NOMO-1 (cell line): ENCODE data around the gene PRKCE.

Source experiments
- DNase-seq, 2 experiments: peaks; one replicate each; lab custom pipeline; 2025; ENCODE audit not compliant: unreplicated experiment in 2 of 2; lab: John Stamatoyannopoulos, UW

PRKCE gene

GRCh38 chr2:46170611-46171350 is 519.3 kb downstream of the PRKCE start:
- no peak for DNase-seq

DNA sequence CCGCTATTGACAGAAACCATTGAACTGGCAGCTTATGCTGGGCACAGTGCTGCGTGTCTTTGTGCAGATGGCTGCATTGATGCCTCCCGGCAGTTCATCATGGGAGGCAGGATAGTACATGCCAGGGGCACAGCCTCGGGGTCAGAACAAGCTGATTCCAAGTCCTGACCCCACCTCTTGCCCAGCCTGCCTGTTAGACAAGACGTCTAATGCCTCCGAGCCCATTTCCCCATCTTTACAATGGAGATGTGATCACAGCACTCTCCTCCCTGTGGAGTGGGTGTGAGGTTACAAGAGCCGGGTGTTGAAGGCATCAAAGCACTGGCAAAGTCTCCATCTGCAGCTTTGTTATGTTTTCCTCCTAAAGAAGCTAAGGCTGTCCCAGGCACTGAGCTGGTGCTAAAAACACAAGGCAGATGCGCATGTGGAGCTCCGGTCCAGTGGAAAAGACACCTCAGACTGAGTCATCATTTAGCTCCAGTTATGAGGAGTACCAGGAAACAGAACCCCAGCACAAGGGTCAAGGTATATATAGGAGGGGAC is 520.0 kb downstream of the PRKCE start:
- no peak for DNase-seq

DNA sequence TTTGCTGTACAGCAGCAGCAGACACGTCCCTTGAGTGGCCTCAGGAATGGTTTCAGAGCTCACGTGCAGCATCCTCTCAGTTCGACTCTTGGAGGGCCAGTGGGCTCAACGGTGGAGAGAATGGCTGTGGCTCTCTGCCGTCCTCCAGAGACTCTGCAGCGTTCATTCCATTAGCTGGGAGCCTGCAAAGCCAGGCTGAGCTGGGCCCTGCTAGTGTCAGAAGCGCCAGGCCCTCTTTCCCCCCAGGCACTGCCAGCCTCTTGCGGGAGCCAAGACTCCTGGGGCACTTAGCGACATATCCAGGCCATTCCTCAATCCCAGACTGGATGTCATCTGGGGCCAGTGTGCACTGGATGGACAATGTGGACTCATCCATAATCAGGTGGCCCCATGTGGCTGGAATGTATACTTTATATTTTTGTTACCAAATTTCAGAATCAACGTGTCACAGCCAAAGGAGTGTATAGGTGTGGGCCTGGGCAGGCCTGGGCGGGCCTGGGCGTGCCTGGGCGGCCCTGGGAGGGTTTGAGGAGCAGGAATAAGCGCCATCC is 520.6 kb downstream of the PRKCE start:
- no peak for DNase-seq

- DNase-seq, result no peak
Observed at GRCh38 chr2:46173030-46173429, 521.6 kb downstream of the PRKCE start.

GRCh38 chr2:46173636-46174250 is 522.3 kb downstream of the PRKCE start:
- DNase-seq, result no peak

DNA sequence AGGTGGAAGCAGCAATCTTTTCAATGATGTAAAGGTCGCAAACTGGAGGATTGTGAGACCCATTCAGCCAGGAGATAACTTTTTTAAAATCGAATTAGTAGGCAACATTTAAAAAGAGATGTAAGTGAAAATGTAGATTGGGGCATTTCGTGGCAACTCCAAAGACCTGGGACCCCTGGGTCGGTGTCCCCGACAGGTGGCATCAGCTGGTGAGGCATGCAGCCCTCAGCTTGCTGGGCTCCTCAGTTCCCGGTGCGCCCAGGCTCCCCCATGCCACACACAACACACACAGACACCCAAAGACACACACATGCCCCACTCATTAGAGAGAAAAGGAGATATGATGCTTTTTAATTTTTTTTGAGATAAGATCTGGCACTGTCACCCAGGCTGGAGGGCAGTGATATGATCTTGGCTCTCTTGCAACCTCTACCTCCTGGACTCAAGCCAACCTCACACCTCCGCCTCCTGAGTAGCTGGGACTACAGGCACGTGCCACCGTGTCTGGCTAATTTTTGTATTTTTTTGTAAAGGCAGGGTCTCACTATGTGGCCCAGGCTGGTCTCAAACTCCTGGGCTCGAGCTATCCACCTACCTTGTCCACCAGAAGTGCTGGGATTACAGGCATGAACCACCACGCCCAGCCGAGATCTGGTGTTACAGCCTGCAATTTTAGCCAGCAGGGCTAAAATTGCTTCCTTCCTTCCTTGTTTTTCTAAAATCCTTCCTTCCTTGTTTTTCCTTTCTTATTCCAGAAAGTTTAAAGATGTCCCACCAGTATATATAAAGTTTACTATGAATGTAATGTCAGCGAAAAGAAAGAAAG is 523.1 kb downstream of the PRKCE start:
- DNase-seq, result no peak

DNA sequence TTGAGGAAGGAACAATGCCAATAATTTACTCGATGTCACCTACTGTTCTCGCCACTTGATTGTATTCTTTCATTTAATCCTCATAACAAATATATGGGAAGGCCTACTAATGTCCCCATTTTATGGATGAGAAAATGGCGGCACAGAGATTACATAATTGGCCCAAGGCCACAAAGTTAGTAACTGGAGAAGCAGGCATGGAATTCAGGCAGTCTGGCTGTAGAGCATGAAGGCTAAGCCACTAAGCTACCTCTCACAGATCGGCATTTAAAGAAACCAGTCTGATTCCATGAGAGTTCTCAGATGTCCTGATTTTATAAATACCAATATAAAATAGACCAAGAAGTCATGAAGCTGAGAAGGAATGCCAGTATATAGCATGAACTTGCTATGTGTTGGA is 523.9 kb downstream of the PRKCE start:
- no peak for DNase-seq

GRCh38 chr2:46177461-46178089 is 526.1 kb downstream of the PRKCE start:
- no peak for DNase-seq

GRCh38 chr2:46179037-46179621 is 527.7 kb downstream of the PRKCE start:
- DNase-seq, result peak in 1 of 2 experiments; percentile 15

DNA sequence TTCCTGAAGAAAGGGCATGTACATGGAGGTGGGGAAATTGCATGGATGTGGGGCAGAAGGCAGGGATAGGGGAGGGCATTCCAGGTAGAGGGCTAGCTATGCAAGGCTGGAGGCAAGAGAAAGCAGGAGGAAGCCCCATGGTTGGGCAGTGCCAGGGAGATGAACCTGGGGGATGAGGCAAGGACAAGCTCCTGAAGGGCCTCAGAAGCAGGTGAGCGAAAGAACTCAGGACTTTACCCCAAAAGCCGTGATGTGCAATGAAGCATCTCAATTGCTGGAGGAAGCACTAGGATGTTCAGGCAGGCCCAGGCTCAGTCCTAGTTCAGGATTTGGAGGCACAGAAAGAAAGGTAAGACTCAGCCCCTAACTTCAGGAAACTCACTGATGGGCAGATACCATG is 528.7 kb downstream of the PRKCE start:
- no peak for DNase-seq

DNA sequence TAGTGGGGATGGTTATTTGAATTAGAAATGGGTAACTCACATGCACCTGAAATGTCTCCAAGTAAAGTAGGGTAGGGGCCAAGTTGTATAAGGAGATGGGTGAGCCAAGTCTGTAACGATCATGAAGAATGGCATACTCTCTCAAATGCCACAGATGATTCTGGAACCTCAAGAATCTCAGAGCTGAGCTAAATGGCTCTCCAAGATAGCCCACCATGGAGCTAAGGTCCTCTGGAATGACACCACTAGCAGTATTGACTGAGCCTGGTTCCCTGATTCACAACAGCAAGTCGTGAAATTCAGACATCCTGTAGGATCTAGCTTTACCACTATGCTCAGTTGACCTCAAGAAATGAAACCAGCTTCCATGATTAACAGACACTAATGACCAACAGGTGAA is 529.8 kb downstream of the PRKCE start:
- DNase-seq, result no peak

DNA sequence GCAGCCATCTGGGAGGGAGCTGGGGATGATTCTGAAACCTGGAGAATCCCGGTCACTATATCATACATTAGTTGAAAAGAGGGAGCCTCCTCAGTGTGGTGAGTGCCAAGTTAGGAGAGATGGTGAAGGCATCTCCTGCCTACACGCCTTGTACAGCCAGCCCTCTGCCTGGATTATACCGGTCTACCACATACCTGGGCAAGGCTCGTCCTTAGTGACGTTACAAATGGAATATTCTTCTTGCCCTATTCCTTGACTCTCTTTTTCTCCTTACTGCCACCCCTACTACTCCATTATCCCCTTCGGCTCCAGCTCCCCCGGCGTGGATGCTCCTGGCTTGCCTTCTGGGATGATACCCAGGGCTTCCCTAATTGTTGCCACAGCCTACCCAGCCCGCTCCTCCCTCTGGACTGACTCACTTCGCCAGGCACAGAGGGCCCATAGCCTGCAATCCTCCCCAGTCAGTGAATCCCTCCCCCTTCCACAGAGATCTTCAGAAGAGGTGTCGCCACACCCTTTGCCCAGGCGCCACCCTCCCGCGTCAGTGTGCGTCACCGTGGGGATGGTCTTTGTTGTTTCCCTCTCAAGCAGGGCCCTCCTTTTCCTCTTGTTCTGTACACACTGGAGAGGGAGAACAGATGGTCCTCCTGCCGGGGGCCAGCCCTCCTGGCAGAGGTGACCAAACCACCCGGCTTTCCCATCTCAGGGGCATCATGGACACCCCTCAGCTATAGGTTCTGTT is 530.5 kb downstream of the PRKCE start:
- no peak for DNase-seq

DNA sequence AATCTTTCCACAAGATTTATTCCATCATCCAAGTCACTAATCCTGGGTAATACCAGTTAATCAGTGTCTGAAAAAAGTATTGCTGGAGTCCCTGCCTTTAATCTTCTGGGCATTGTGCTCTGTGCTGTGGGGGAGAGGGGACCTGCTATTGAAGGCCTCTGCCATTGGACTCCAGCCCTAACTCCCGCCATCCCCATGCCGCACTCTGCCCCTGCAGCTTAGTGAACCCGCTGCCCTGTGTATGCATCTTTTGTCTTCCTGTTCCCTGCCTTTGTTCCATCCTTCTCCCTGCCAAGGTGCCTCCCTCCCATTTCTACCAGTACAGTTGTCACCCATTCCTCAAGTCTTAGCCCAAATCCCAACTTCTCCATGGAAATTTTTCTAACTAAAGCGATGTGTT is 532.0 kb downstream of the PRKCE start:
- DNase-seq, result no peak

- no peak for DNase-seq
Observed at GRCh38 chr2:46184794-46185583, 533.5 kb downstream of the PRKCE start.

- DNase-seq, result peak; percentile 83 to 89
Observed at GRCh38 chr2:46187112-46187618, 535.7 kb downstream of the PRKCE start.

- no peak for DNase-seq
Observed at GRCh38 chr2:46188041-46188716, 536.7 kb downstream of the PRKCE start.

- no peak for DNase-seq
Observed at GRCh38 chr2:46193356-46193755, 541.9 kb downstream of the PRKCE start.

- DNase-seq, result no peak
Observed at GRCh38 chr2:46193855-46194254, 542.4 kb downstream of the PRKCE start.
